HCT116 (cell line): ENCODE results near the gene RNF227.

ENCODE experiments used
- ATF3 ChIP-seq: IDR thresholded peaks from 2 replicates; pipeline ENCODE4 v1.6.1; 2012
- CEBPB ChIP-seq: IDR thresholded peaks from 2 replicates; pipeline ENCODE4 v1.6.1; 2012; ENCODE audit warnings: low read depth
- CTCF ChIP-seq, 3 experiments: fragments of 200-600 bp in 1 of 3; sonication (generic) in 1 of 3; IDR thresholded peaks in 2 of 3; conservative IDR thresholded peaks in 1 of 3; 2 replicates each; pipeline ENCODE4 v1.5.1; 2012 to 2017; ENCODE audit warnings: low read depth in 2 of 3, low read length in 2 of 3, antibody characterized with exemption in 1 of 3, borderline replicate concordance in 1 of 3, control low read depth in 1 of 3, mild to moderate bottlenecking in 1 of 3, mixed read lengths in 1 of 3, mixed run types in 1 of 3, moderate library complexity in 1 of 3; ENCODE audit not compliant: insufficient read depth in 1 of 3
- EGR1 ChIP-seq: IDR thresholded peaks from 2 replicates; pipeline ENCODE4 v1.6.1; 2012; ENCODE audit warnings: low read depth
- EZH2 ChIP-seq: fragments of 200-600 bp; sonication (generic); IDR thresholded peaks from 2 replicates; pipeline ENCODE4 v1.6.1; 2017; ENCODE audit warnings: antibody characterized with exemption, mixed run types
- EZH2phosphoT487 ChIP-seq: fragments of 200-600 bp; IDR thresholded peaks from 2 replicates; pipeline ENCODE4 v1.6.1; 2018; ENCODE audit warnings: antibody characterized with exemption, borderline replicate concordance
- JUND ChIP-seq: IDR thresholded peaks from 2 replicates; pipeline ENCODE4 v1.6.1; 2012
- POLR2A ChIP-seq: IDR thresholded peaks from 2 replicates; pipeline ENCODE4 v1.7.0; 2011; ENCODE audit warnings: borderline replicate concordance; ENCODE audit not compliant: insufficient read depth, insufficient read length; ENCODE audit errors: extremely low read depth
- POLR2AphosphoS5 ChIP-seq: IDR thresholded peaks from 2 replicates; pipeline ENCODE4 v1.6.1; 2011; ENCODE audit warnings: mild to moderate bottlenecking, low read depth, low read length, moderate library complexity
- REST ChIP-seq: IDR thresholded peaks from 2 replicates; pipeline ENCODE4 v1.6.1; 2012; ENCODE audit warnings: low read depth
- YY1 ChIP-seq: IDR thresholded peaks from 2 replicates; pipeline ENCODE4 v1.6.1; 2011; ENCODE audit warnings: low read length, low read depth, moderate library complexity, mild to moderate bottlenecking; ENCODE audit not compliant: insufficient replicate concordance; ENCODE audit errors: extremely low read depth

GRCh38 chr17:7929158-7930023, 13.3 kb upstream of the RNF227 start, which contains the start of gene KCNAB3:
- TF ChIP-seq POLR2A = no peak
- TF ChIP-seq EZH2 = no peak
- no peak for TF ChIP-seq CTCF (IDR thresholded peaks at IDR 0.05 in 2 of 3, conservative IDR thresholded peaks at IDR 0.05 in 1 of 3; ENCODE audit: borderline replicate concordance in 1 of 3, insufficient read depth in 1 of 3, low read depth in 2 of 3, low read length in 2 of 3)
- no peak for TF ChIP-seq CEBPB
- no peak for TF ChIP-seq EZH2phosphoT487
- no peak for TF ChIP-seq YY1
- no peak for TF ChIP-seq JUND
- no peak for TF ChIP-seq POLR2AphosphoS5
- TF ChIP-seq REST = no peak
- TF ChIP-seq ATF3 = no peak
- no peak for TF ChIP-seq EGR1
